ENCODE results near the gene LRRC56. TPM values are rescaled to one million over a fixed set of nuclear protein-coding genes. Genes with fewer than 3 reads are reported as not detected.

Gene LRRC56
- polyA plus RNA-seq, 1 experiment = 1.5 TPM

DNA sequence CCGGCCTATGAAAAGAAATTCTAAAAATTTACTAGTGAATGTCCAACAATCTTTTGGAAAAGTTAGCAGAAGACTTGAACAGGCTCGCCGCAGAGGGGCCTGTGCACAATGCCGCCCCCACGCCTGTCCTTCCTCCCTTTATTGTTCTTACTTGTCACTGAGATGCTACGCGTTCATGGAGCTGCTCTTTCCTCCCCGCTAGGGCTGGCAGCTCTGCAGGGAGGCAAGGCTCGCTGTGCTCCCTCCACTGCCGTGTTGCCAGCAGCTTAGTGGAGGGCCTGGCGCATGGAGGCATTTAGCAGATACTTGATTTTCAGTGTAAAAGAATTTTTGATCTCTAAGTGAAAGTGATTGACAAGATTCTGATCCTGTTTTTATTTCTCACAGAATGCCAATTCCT lies 53.7 kb downstream of the LRRC56 start:
- TF ChIP-seq, protein P1, sequence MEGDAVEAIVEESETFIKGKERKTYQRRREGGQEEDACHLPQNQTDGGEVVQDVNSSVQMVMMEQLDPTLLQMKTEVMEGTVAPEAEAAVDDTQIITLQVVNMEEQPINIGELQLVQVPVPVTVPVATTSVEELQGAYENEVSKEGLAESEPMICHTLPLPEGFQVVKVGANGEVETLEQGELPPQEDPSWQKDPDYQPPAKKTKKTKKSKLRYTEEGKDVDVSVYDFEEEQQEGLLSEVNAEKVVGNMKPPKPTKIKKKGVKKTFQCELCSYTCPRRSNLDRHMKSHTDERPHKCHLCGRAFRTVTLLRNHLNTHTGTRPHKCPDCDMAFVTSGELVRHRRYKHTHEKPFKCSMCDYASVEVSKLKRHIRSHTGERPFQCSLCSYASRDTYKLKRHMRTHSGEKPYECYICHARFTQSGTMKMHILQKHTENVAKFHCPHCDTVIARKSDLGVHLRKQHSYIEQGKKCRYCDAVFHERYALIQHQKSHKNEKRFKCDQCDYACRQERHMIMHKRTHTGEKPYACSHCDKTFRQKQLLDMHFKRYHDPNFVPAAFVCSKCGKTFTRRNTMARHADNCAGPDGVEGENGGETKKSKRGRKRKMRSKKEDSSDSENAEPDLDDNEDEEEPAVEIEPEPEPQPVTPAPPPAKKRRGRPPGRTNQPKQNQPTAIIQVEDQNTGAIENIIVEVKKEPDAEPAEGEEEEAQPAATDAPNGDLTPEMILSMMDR (IDR thresholded peaks at IDR 0.05; ENCODE audit: insufficient read depth, low read depth, low read length) = no peak
- ChIA-PET POLR2A (no interaction called here), CTCF (no interaction called here)
- Histone ChIP-seq H3K27me3 (ENCODE audit: control insufficient read depth, insufficient read depth, low read length) (no peaks in the 10 kb centered on the region), H3K36me3 (ENCODE audit: control insufficient read depth, insufficient read depth, low read length) (peaks cover 36% of the 10 kb centered on the region), H3K4me3 (ENCODE audit: low read depth, low read length) (no peak overlapping the region)
- DNase-seq (ENCODE audit: low read depth) = no peak

DNA sequence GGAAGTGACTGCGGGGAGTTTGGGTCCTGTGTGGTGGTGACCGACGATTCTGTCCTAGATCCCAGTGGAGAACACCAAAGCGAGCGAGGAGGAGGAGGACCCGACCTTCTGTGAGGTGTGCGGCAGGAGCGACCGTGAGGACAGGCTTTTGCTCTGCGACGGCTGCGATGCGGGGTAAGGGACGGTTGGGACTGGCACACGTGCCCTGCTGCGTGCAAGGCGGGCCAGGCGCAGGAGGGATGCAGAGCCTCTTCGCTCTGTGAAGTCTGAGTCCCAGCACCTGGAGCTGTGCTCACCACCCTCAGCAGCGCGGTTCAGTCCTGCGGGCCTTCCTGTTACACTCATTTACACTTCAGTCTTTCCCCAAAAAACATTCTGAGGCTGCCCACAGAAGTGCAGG lies 55.2 kb downstream of the LRRC56 start:
- DNase-seq (ENCODE audit: low read depth) = no peak
- H3K36me3 ChIP-seq (ENCODE audit: control insufficient read depth, insufficient read depth, low read length) = peaks cover 40% of the 10 kb centered on the region
- ChIA-PET CTCF (no interaction called here), POLR2A (no interaction called here)
- no peak overlapping the region for H3K4me3 ChIP-seq (ENCODE audit: low read depth, low read length)
- TF ChIP-seq, protein P1 (IDR thresholded peaks at IDR 0.05; ENCODE audit: insufficient read depth, low read depth, low read length) = no peak
- H3K27me3 ChIP-seq (ENCODE audit: control insufficient read depth, insufficient read depth, low read length) = no peaks in the 10 kb centered on the region

DNA sequence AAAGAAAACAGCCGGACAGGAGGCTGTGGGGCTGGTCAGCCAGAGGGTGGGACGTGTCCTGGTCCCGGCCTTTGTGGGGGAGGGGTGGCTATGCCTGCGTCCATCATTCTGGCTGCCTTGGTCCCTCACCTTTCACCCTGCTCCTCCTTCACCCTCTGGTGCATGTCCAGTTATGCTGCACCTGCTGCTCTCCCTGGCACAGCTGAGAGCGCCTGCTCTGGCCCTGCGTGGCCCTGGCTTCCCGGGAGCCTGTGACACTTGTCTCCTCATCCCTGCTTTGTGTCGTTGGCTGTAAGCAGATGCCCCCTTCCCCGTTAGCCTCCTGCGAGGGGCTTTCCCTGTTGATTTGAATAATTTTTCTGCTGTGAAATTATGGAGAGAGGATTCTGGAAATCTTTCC lies 55.6 kb downstream of the LRRC56 start:
- Histone ChIP-seq H3K27me3 (ENCODE audit: control insufficient read depth, insufficient read depth, low read length) (no peaks in the 10 kb centered on the region), H3K4me3 (ENCODE audit: low read depth, low read length) (no peak overlapping the region), H3K36me3 (ENCODE audit: control insufficient read depth, insufficient read depth, low read length) (peaks cover 38% of the 10 kb centered on the region)
- CTCF ChIA-PET = no interaction called here
- DNase-seq (ENCODE audit: low read depth) = no peak
- POLR2A ChIA-PET = no interaction called here
- TF ChIP-seq, protein P1 (IDR thresholded peaks at IDR 0.05; ENCODE audit: insufficient read depth, low read depth, low read length) = no peak

DNA sequence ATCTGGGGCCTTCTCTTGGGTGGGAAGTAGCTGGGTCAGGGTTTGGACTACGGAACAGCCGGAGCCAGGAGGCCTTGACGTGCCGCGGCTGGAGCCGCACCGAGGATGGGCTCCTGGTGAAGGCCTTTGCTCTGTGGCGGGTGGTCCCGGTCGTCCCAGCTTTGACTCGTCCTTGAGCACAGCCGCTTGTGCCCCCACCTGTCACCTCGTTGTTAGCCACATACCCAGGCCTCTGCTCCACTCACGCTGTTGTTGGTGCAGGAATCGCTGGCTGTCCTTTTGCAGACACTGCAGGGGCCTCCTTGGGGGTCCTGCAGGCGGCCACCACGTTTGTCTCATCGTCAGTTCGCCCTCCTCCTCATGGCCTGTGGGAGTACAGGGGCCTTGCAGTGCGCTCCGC lies 56.0 kb downstream of the LRRC56 start:
- POLR2A ChIA-PET = no interaction called here
- CTCF ChIA-PET = no interaction called here
- TF ChIP-seq, protein P1 (IDR thresholded peaks at IDR 0.05; ENCODE audit: insufficient read depth, low read depth, low read length) = no peak
- DNase-seq (ENCODE audit: low read depth) = no peak
- H3K36me3 ChIP-seq (ENCODE audit: control insufficient read depth, insufficient read depth, low read length) = peaks cover 43% of the 10 kb centered on the region
- no peaks in the 10 kb centered on the region for H3K27me3 ChIP-seq (ENCODE audit: control insufficient read depth, insufficient read depth, low read length)
- H3K4me3 ChIP-seq (ENCODE audit: low read depth, low read length) = no peak overlapping the region

DNA sequence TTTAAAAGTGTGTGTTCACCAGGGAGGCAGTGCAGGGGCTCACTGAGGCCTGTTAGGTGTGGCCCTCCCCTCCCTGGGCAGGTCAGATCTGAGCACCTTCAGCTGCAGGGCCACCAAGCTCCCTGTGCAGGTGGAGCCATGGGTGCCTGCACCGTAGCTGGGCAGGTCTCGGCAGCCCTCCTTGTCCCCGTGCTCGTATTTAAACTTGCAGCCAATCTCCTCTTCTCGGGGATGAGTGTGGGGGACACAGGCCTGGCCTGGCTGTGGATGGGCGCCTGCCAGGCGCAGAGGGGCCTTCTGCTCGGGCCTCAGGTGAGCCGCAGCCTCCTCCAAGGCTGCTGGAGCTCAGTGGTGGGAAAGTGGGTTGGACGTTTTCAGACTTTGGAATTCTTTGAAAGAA lies 58.1 kb downstream of the LRRC56 start:
- H3K27me3 ChIP-seq (ENCODE audit: control insufficient read depth, insufficient read depth, low read length) = no peaks in the 10 kb centered on the region
- H3K4me3 ChIP-seq (ENCODE audit: low read depth, low read length) = no peak overlapping the region
- TF ChIP-seq, protein P1 (IDR thresholded peaks at IDR 0.05; ENCODE audit: insufficient read depth, low read depth, low read length) = no peak
- H3K36me3 ChIP-seq (ENCODE audit: control insufficient read depth, insufficient read depth, low read length) = peaks cover 44% of the 10 kb centered on the region
- CTCF ChIA-PET = no interaction called here
- no peak for DNase-seq (ENCODE audit: low read depth)
- POLR2A ChIA-PET = no interaction called here

Data from BJ (cell line).